ENCODE results near the gene FAP. TPM values are rescaled to one million over a fixed set of nuclear protein-coding genes. Genes with fewer than 3 reads are reported as not detected.

The FAP gene
- total RNA-seq, 2 experiments from 2014 or later, result 0.23 TPM; not detected in 1

- no peaks in the 10 kb centered on the region for H3K36me3 Mint-ChIP-seq
- ATAC-seq (no peak), DNase-seq (no peak)
- no peaks in the 10 kb centered on the region for H3K9me3 Mint-ChIP-seq (ENCODE audit: low read depth)
- CTCF ChIA-PET, result interaction anchor here (0.9 to 1.2 kb wide), 3 partner anchors 30 to 104 kb away, joined by 3 to 4 read pairs (median 3); no protein-coding TSS in a partner anchor
- H3K4me1 Mint-ChIP-seq, result peaks cover 15% of the 10 kb centered on the region
- H3K27me3 Mint-ChIP-seq, result peaks cover 3% of the 10 kb centered on the region
- no peak overlapping the region for H3K27ac Mint-ChIP-seq
- H3K4me3 Mint-ChIP-seq, result no peak overlapping the region
These were observed 14.2 kb upstream of the FAP start for GRCh38 chr2:162257425-162257824.

DNA sequence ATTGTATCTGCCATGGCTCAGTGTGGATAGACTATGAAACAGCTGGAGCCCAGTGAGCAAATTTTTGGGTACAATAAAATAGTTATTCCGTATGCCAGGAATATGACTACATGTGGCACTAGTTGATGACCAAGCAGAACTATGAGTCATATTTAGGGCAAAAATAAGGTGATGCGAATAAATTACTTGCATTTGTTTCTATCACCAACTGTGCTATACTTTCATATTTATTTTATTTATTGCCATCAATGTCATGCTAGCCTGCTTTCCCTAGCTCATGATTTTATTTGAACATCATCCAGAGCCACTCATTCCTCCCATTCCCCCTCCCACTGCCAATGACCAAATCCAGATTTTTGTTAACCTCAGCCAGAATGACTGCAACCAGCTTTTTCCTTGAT lies 13.3 kb upstream of the FAP start:
- DNase-seq, result no peak
- Mint-ChIP-seq H3K4me3 (no peak overlapping the region), H3K4me1 (peaks cover 9% of the 10 kb centered on the region), H3K27me3 (peaks cover 3% of the 10 kb centered on the region), H3K36me3 (no peaks in the 10 kb centered on the region), H3K9me3 (ENCODE audit: low read depth) (no peaks in the 10 kb centered on the region), H3K27ac (no peak overlapping the region)
- CTCF ChIA-PET, result interaction anchor here (0.8 to 1.1 kb wide), 3 partner anchors 31 to 44 kb away, joined by 3 to 4 read pairs (median 3); no protein-coding TSS in a partner anchor
- ATAC-seq, result no peak

- Mint-ChIP-seq H3K4me1 (no peaks in the 10 kb centered on the region), H3K4me3 (no peak overlapping the region), H3K27ac (no peak overlapping the region), H3K27me3 (peaks cover 8% of the 10 kb centered on the region), H3K36me3 (no peaks in the 10 kb centered on the region), H3K9me3 (ENCODE audit: low read depth) (no peaks in the 10 kb centered on the region)
- DNase-seq (no peak), ATAC-seq (no peak)
- CTCF ChIA-PET, result no interaction called here
These were observed 11.1 kb upstream of the FAP start for GRCh38 chr2:162254236-162254871.

GRCh38 chr2:162253435-162253834 lies 10.2 kb upstream of the FAP start:
- Mint-ChIP-seq H3K9me3 (ENCODE audit: low read depth) (no peaks in the 10 kb centered on the region), H3K4me1 (no peaks in the 10 kb centered on the region), H3K27me3 (peaks cover 14% of the 10 kb centered on the region), H3K4me3 (no peak overlapping the region), H3K27ac (no peak overlapping the region), H3K36me3 (no peaks in the 10 kb centered on the region)
- DNase-seq (no peak), ATAC-seq (no peak)
- CTCF ChIA-PET, result interaction anchor here (0.7 kb wide), 1 partner anchor 9 kb away, joined by 3 read pairs; no protein-coding TSS in a partner anchor

- no peaks in the 10 kb centered on the region for H3K9me3 Mint-ChIP-seq (ENCODE audit: low read depth)
- DNase-seq (no peak), ATAC-seq (no peak)
- H3K27ac Mint-ChIP-seq, result no peak overlapping the region
- no peaks in the 10 kb centered on the region for H3K36me3 Mint-ChIP-seq
- peaks cover 19% of the 10 kb centered on the region for H3K27me3 Mint-ChIP-seq
- no peak overlapping the region for H3K4me3 Mint-ChIP-seq
- CTCF ChIA-PET, result interaction anchor here (0.5 kb wide), 1 partner anchor 660 kb away, joined by 3 read pairs; no protein-coding TSS in a partner anchor
- H3K4me1 Mint-ChIP-seq, result no peaks in the 10 kb centered on the region
These were observed 8.9 kb upstream of the FAP start for GRCh38 chr2:162252153-162252552.

DNA sequence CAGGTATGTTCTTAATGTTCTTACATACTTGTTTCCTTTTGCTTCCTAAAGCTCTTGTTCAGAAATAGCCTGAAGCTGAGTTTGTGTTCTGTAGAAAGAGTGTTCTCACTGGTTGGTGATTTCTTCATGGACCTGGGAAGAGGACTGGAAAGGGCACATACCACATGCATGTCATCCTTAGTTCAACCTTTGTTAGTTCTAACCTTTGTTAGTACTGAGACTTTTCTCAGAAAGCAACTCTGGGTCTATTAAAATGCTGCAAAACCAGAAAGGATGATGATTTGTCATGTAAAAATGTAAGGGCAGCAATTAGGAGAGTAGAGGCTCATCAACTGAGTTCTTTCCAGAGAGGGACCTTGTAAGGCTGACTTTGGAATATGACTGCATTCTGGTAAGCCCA lies 2.5 kb upstream of the FAP start:
- peaks cover 54% of the 10 kb centered on the region for H3K27me3 Mint-ChIP-seq

DNA sequence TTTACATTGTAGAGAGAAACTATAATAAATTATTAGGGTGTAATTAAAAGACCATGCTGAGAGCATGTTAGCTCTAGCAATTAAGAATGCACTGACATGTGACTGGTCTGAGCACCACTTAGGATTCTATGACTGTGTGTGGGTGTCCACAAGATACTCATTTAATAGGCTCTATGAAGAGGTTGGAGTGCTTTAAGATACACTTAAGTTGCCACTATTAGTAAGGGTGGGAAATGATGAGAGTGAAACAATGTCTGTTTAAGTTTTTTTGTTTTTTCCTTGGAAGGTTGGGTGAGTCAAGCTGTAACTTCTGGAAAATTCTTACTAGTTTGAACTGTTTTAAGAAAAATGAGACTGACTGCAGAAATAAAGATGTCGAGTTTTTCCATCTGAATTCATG lies 1.8 kb upstream of the FAP start:
- no peak overlapping the region for H3K27ac Mint-ChIP-seq
- DNase-seq (no peak), ATAC-seq (no peak)
- no peaks in the 10 kb centered on the region for H3K36me3 Mint-ChIP-seq
- CTCF ChIA-PET, result interaction anchor here (1.5 to 1.8 kb wide), 2 partner anchors 17 to 25 kb away, joined by 3 to 4 read pairs; no protein-coding TSS in a partner anchor
- H3K4me3 Mint-ChIP-seq, result no peak overlapping the region
- H3K9me3 Mint-ChIP-seq (ENCODE audit: low read depth), result no peaks in the 10 kb centered on the region
- no peaks in the 10 kb centered on the region for H3K4me1 Mint-ChIP-seq
- H3K27me3 Mint-ChIP-seq, result peaks cover 56% of the 10 kb centered on the region

More for the DNA sequence above, 2.5 kb upstream of the FAP start:
- Mint-ChIP-seq H3K4me3 (no peak overlapping the region), H3K36me3 (no peaks in the 10 kb centered on the region), H3K9me3 (ENCODE audit: low read depth) (no peaks in the 10 kb centered on the region), H3K27ac (no peak overlapping the region), H3K4me1 (no peaks in the 10 kb centered on the region)
- no peak for ATAC-seq
- no peak for DNase-seq
- CTCF ChIA-PET, result interaction anchor here (1.5 to 1.8 kb wide), 2 partner anchors 16 to 25 kb away, joined by 3 to 4 read pairs; no protein-coding TSS in a partner anchor

DNA sequence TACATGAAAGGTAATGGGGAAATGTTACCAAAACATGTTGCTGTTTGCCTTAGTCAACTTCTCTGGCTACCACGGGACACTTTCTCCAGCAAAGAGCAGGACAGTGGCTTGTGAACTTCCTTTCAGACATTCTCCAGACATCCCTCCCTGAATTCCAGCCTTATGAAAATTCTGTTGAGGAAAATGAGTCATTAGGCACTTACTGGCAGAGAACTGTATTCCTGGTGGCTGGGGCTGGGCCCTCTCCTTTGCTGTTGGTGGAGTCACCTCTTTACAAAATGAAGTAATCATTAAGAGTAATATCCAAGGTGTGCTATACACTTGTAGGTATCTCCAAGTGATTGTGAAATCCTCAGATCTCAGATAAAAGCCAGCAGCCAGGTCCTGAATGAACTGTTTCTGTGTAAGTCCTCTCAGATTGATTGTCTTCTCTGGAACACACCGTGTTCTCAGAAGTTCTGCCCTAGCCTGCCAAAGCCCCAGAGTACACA lies 1.3 kb upstream of the FAP start:
- H3K4me1 Mint-ChIP-seq, result no peaks in the 10 kb centered on the region
- ATAC-seq, result no peak
- no peaks in the 10 kb centered on the region for H3K9me3 Mint-ChIP-seq (ENCODE audit: low read depth)
- no peak for DNase-seq
- no peaks in the 10 kb centered on the region for H3K36me3 Mint-ChIP-seq
- no peak overlapping the region for H3K4me3 Mint-ChIP-seq
- CTCF ChIA-PET, result interaction anchor here (1.5 to 1.8 kb wide), 2 partner anchors 17 to 24 kb away, joined by 3 to 4 read pairs; no protein-coding TSS in a partner anchor
- no peak overlapping the region for H3K27ac Mint-ChIP-seq
- peaks cover 60% of the 10 kb centered on the region for H3K27me3 Mint-ChIP-seq

DNA sequence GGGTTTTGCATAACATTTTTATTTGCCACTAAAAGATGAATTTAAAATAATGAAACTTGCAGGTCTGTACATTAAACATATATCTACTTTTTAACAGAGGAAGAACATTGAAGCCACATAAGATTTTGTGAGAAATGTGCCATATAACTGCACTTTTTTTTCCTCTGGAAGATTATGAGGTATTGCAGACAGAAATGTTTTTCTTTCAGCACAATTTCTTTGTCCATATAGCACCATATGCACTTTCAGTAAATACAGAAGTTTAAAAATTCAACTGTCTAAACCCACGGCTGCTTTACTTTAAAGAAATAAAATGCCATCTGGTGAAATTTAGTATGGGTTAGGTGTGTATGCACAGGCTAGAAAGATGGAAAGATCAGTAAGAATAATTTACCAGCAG lies 470 bp upstream of the FAP start:
- no peak for DNase-seq
- no peak for ATAC-seq
- Mint-ChIP-seq H3K36me3 (no peaks in the 10 kb centered on the region), H3K27ac (no peak overlapping the region), H3K4me3 (no peak overlapping the region), H3K27me3 (peaks cover 57% of the 10 kb centered on the region), H3K4me1 (no peaks in the 10 kb centered on the region), H3K9me3 (ENCODE audit: low read depth) (no peaks in the 10 kb centered on the region)
- CTCF ChIA-PET, result no interaction called here

GRCh38 chr2:162242586-162243280 lies 512 bp downstream of the FAP start:
- Mint-ChIP-seq H3K27ac (no peak overlapping the region), H3K9me3 (ENCODE audit: low read depth) (no peaks in the 10 kb centered on the region), H3K4me1 (no peaks in the 10 kb centered on the region), H3K27me3 (peaks cover 57% of the 10 kb centered on the region), H3K36me3 (no peaks in the 10 kb centered on the region), H3K4me3 (no peak overlapping the region)
- DNase-seq (no peak), ATAC-seq (no peak)
- CTCF ChIA-PET, result interaction anchor here (1.8 kb wide), 1 partner anchor 22 kb away, joined by 9 read pairs; no protein-coding TSS in a partner anchor

DNA sequence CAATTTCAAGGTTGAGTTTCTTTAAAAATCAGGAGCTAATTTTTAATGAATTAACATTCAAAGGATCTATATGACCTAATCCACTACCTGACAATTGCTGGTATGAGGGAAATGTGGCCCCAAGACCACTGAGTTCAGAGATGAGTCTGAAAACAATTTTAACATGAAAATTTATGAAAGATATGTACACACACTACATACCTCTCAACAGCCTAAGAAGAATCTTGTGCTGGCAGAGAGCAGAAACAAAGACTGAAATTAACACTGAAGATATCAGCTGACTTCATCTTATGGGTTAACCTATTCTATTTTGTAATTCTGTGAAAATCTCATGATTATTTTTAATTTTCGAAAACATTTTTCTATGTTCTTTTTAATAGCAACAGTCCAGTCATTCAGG lies 1.7 kb downstream of the FAP start:
- Mint-ChIP-seq H3K27me3 (peaks cover 52% of the 10 kb centered on the region), H3K9me3 (ENCODE audit: low read depth) (no peaks in the 10 kb centered on the region), H3K27ac (no peak overlapping the region), H3K4me3 (no peak overlapping the region), H3K36me3 (no peaks in the 10 kb centered on the region), H3K4me1 (no peaks in the 10 kb centered on the region)
- DNase-seq (no peak), ATAC-seq (no peak)
- CTCF ChIA-PET, result interaction anchor here (0.7 to 1.8 kb wide), 2 partner anchors 18 to 21 kb away, joined by 3 to 9 read pairs; no protein-coding TSS in a partner anchor

DNA sequence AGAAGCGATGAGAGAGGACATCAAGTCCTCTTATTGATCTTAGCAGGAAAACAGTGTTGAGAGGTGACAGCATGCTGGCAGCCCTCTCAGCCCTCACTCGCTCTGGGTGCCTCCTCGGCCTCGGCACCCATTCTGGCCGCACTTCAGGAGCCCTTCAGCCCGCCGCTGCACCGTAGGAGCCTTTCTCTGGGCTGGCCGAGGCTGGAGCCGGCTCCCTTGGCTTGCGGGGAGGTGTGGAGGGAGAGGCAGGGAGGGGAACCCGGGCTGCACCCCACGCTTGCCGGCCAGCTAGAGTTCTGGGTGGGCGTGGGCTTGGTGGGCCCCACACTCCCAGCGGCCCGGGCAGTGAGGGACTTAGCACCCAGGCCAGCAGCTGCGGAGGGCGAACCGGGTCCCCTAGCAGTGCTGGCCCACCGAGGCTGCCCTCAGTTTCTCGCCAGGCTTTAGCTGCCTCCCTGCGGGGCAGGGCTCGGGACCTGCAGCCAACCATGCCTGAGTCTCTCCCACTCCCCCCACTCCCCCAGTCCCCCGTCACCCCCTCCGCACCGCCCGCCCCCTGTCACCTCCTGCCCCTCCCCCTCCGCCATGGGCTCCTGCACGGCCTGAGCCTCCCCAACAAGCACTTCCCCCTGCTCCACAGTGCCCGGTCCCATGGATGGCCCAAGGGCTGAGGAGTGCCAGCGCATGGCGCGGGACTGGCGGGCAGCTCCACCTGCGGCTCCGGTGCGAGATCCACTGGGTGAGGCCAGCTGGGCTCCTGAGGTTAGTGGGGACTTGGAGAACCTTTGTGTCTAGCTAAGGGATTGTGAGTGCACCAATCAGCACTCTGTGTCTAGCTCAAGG lies 8.4 kb downstream of the FAP start:
- Mint-ChIP-seq H3K27ac (no peak overlapping the region), H3K4me1 (no peaks in the 10 kb centered on the region), H3K9me3 (ENCODE audit: low read depth) (no peaks in the 10 kb centered on the region), H3K4me3 (no peak overlapping the region), H3K27me3 (peaks cover 32% of the 10 kb centered on the region), H3K36me3 (no peaks in the 10 kb centered on the region)
- no peak for DNase-seq
- CTCF ChIA-PET, result interaction anchor here (1.4 kb wide), 1 partner anchor 14 kb away, joined by 6 read pairs; no protein-coding TSS in a partner anchor
- ATAC-seq, result no peak

- H3K4me1 Mint-ChIP-seq, result no peaks in the 10 kb centered on the region
- H3K27ac Mint-ChIP-seq, result no peak overlapping the region
- H3K27me3 Mint-ChIP-seq, result peaks cover 25% of the 10 kb centered on the region
- H3K36me3 Mint-ChIP-seq, result no peaks in the 10 kb centered on the region
- no peaks in the 10 kb centered on the region for H3K9me3 Mint-ChIP-seq (ENCODE audit: low read depth)
- CTCF ChIA-PET, result interaction anchor here (1.4 kb wide), 1 partner anchor 13 kb away, joined by 6 read pairs; no protein-coding TSS in a partner anchor
- DNase-seq, result no peak
- ATAC-seq, result no peak
- H3K4me3 Mint-ChIP-seq, result no peak overlapping the region
These were observed 10.0 kb downstream of the FAP start for GRCh38 chr2:162233197-162233596.
